ENCODE results near the gene CENPC. TPM values are rescaled to one million over a fixed set of nuclear protein-coding genes. Genes with fewer than 3 reads are reported as not detected.

CENPC gene
- total and polyA plus RNA-seq, 2 experiments from 2014 or later: 21.6 to 24.5 TPM

Small RNA genes lying within 50 kb of the gene (small RNA-seq; reads per million reads assigned to genes)
- gene RNA5SP527 (ENCODE audit: low replicate concordance) (not detected), gene RNU1-63P (ENCODE audit: low replicate concordance) (0.55 reads per million, percentile 38 among the genes with 10 or more reads in this experiment)

Other genes starting within 250 kb of the CENPC start
- gene STAP1, start 13.2 kb upstream of the CENPC start, total RNA-seq (2014; rRNA removed; shearing (Covaris generic)): not detected in 2 replicates
- not detected in 2 replicates for gene STAP1, start 13.2 kb upstream of the CENPC start, polyA plus RNA-seq (2016; fragmentation: Nextera tagmentation; extraction: Ambion mirVana)
- gene UBA6, start 155.7 kb upstream of the CENPC start, total RNA-seq (2014; rRNA removed; shearing (Covaris generic)): 77.3 and 96.3 TPM in 2 replicates
- gene UBA6, start 155.7 kb upstream of the CENPC start, polyA plus RNA-seq (2016; fragmentation: Nextera tagmentation; extraction: Ambion mirVana): 15.0 and 17.6 TPM in 2 replicates
- not detected in 2 replicates for gene GNRHR, start 208.9 kb upstream of the CENPC start, total RNA-seq (2014; rRNA removed; shearing (Covaris generic))
- gene GNRHR, start 208.9 kb upstream of the CENPC start, polyA plus RNA-seq (2016; fragmentation: Nextera tagmentation; extraction: Ambion mirVana): 0.10 TPM in 1 of 2 replicates, not detected in the other